Smooth muscle cell of the coronary artery (primary cell): ENCODE data around the gene ZPR1. TPM values are rescaled to one million over a fixed set of nuclear protein-coding genes. Genes with fewer than 3 reads are reported as not detected.

Experiments
- total RNA-seq: library from RNA; depleted of rRNA; stranded (reverse); fragments of >200 nt; gene quantifications from 2 replicates; pipeline ENCODE4 v1.2.3, GENCODE V29; 2014; ENCODE audit warnings: low replicate concordance

ZPR1 gene
- 22.5 and 53.5 TPM in 2 replicates for total RNA-seq

GRCh38 chr11:116787786-116788486, at the start of gene ZPR1:
ZPR1 (minus strand) TSS chr11:116788023; CDS start chr11:116787990, 33 bp downstream.

GRCh38 chr11:116829525-116830183, 41.8 kb upstream of the ZPR1 start, which contains the start of gene APOC3:
APOC3 (plus strand) TSS chr11:116829907; CDS start chr11:116830583, 676 bp downstream.

GRCh38 chr11:116823031-116823843, 35.4 kb upstream of the ZPR1 start, which contains the start of gene APOA4:
APOA4 (minus strand) TSS chr11:116823304; CDS start chr11:116823191, 113 bp downstream.

GRCh38 chr11:116791813-116792143, 4.0 kb upstream of the ZPR1 start, which contains the start of gene APOA5:
APOA5 (minus strand) TSS chr11:116791879; CDS start chr11:116791860, 19 bp downstream.

GRCh38 chr11:116772443-116773202, 15.2 kb downstream of the ZPR1 start, which contains the start of gene BUD13:
BUD13 (minus strand) TSS chr11:116772987; CDS start chr11:116772964, 23 bp downstream.

Other genes with a start within 250 kb of the ZPR1 start
- 9.0 and 13.2 TPM in 2 replicates for gene BUD13, start 15.0 kb downstream of the ZPR1 start, total RNA-seq
- gene APOA5, start 3.9 kb upstream of the ZPR1 start, total RNA-seq, result not detected in 2 replicates
- not detected in 2 replicates for gene APOA4, start 35.3 kb upstream of the ZPR1 start, total RNA-seq
- not detected in 2 replicates for gene APOC3, start 41.9 kb upstream of the ZPR1 start, total RNA-seq
- 1.1 and 103 TPM in 2 replicates for gene APOA1, start 49.6 kb upstream of the ZPR1 start, total RNA-seq